ENCODE measurements around the gene OR4D10. TPM values are rescaled to one million over a fixed set of nuclear protein-coding genes. Genes with fewer than 3 reads are reported as not detected.

OR4D10 gene
- not detected for total RNA-seq
- not detected for polyA plus RNA-seq (ENCODE audit: insufficient read depth, low read depth, low replicate concordance)
- long read RNA-seq, donor 1, result 0 reads
- long read RNA-seq, donor 2, result 0 reads
- long read RNA-seq, donor 3, result 0 reads
- long read RNA-seq, donor 4, result 0 reads
- long read RNA-seq, donor 5, result 0 reads
- long read RNA-seq, donor 6, result 0 reads
- long read RNA-seq, donor 7, result 0 reads
- long read RNA-seq, donor 8, result 0 reads
- long read RNA-seq, donor 9, result 0 reads
- long read RNA-seq, donor 10, result 0 reads

DNA sequence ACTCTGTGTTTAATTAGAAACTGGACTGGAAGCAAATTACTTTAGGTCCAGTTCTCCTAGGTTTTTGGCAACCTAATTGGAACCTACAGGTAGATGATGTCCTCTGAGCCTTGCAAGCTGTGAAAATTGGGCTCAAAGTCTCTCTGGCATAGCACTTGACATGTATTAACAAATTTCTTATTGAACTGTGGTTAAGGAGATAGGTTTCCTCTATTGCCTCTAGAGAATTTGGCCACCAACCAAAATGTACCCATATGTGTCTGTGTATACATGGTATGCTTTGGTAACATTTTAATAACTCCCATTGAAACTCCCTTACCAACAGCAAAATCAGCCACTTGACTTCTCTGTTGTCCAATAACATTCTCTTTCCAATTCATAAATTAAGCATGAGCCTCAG is at the start of gene OR4D10:
OR4D10 (plus strand) TSS at position 301 of the 400 bp plus-strand sequence. CDS start 4,115 bp downstream, outside the sequence.
- H3K4me1 ChIP-seq (ENCODE audit: control insufficient read depth in 2 of 3, insufficient read depth in 2 of 3, low read depth in 1 of 3, low read length in 3 of 3), result no peaks in the 10 kb centered on the region
- FAIRE-seq (no peak), DNase-seq (no peak)
- no peaks in the 10 kb centered on the region for H3K27me3 ChIP-seq (ENCODE audit: control insufficient read depth, insufficient read depth, low read length)
- no peaks in the 10 kb centered on the region for H3K36me3 ChIP-seq (ENCODE audit: control insufficient read depth in 2 of 3, insufficient read depth in 3 of 3, low read length in 3 of 3)
- no peak within 1 kb of the TSS for H3K4me3 ChIP-seq (ENCODE audit: low read length in 3 of 3)
- no peak within 1 kb of the TSS for H3K27ac ChIP-seq (ENCODE audit: low read depth in 2 of 2, low read length in 2 of 2)
- intact Hi-C loops (cut with DNase I), result no loop called here
- no peak within 1 kb of the TSS for H3K9ac ChIP-seq (ENCODE audit: low read length in 3 of 3)
- no peaks in the 10 kb centered on the region for H3K9me3 ChIP-seq (ENCODE audit: control insufficient read depth in 2 of 3, insufficient read depth in 1 of 3, low read length in 3 of 3)
- TF ChIP-seq, protein P1, sequence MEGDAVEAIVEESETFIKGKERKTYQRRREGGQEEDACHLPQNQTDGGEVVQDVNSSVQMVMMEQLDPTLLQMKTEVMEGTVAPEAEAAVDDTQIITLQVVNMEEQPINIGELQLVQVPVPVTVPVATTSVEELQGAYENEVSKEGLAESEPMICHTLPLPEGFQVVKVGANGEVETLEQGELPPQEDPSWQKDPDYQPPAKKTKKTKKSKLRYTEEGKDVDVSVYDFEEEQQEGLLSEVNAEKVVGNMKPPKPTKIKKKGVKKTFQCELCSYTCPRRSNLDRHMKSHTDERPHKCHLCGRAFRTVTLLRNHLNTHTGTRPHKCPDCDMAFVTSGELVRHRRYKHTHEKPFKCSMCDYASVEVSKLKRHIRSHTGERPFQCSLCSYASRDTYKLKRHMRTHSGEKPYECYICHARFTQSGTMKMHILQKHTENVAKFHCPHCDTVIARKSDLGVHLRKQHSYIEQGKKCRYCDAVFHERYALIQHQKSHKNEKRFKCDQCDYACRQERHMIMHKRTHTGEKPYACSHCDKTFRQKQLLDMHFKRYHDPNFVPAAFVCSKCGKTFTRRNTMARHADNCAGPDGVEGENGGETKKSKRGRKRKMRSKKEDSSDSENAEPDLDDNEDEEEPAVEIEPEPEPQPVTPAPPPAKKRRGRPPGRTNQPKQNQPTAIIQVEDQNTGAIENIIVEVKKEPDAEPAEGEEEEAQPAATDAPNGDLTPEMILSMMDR (IDR thresholded peaks at IDR 0.05; ENCODE audit: borderline replicate concordance, extremely low read depth, insufficient read depth), result no peak

DNA sequence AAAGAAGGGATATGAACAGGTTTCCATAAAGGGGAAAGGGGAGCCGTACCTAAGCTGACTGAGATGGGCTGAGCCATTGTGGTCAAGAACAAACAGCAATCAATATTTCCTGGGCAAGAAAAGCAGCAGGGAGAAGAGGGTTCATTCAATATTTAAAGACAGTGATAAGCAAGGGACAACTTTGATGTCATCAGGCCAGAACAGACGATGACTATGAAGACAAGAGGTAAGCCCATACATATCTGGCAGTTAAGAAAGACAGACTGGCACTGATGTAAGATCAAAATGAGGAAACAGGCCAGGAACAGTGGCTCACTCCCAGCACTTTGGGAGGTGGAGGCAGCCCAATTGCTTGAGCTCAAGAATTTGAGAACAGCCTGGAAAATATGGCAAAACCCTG is 49.3 kb upstream of the OR4D10 start:
- no peak overlapping the region for H3K4me3 ChIP-seq (ENCODE audit: low read length in 3 of 3)
- FAIRE-seq (no peak), DNase-seq (no peak)
- no peaks in the 10 kb centered on the region for H3K36me3 ChIP-seq (ENCODE audit: control insufficient read depth in 2 of 3, insufficient read depth in 3 of 3, low read length in 3 of 3)
- no peak overlapping the region for H3K9ac ChIP-seq (ENCODE audit: low read length in 3 of 3)
- intact Hi-C loops (cut with DNase I), result no loop called here
- H3K9me3 ChIP-seq (ENCODE audit: control insufficient read depth in 2 of 3, insufficient read depth in 1 of 3, low read length in 3 of 3), result no peaks in the 10 kb centered on the region
- no peaks in the 10 kb centered on the region for H3K4me1 ChIP-seq (ENCODE audit: control insufficient read depth in 2 of 3, insufficient read depth in 2 of 3, low read depth in 1 of 3, low read length in 3 of 3)
- TF ChIP-seq, protein P1 (IDR thresholded peaks at IDR 0.05; ENCODE audit: borderline replicate concordance, extremely low read depth, insufficient read depth), result no peak
- no peaks in the 10 kb centered on the region for H3K27me3 ChIP-seq (ENCODE audit: control insufficient read depth, insufficient read depth, low read length)
- H3K27ac ChIP-seq (ENCODE audit: low read depth in 2 of 2, low read length in 2 of 2), result no peak overlapping the region

GRCh38 chr11:59425131-59425530 is 48.0 kb upstream of the OR4D10 start:
- Histone ChIP-seq H3K27me3 (ENCODE audit: control insufficient read depth, insufficient read depth, low read length) (no peaks in the 10 kb centered on the region), H3K36me3 (ENCODE audit: control insufficient read depth in 2 of 3, insufficient read depth in 3 of 3, low read length in 3 of 3) (no peaks in the 10 kb centered on the region), H3K4me1 (ENCODE audit: control insufficient read depth in 2 of 3, insufficient read depth in 2 of 3, low read depth in 1 of 3, low read length in 3 of 3) (no peaks in the 10 kb centered on the region), H3K9ac (ENCODE audit: low read length in 3 of 3) (no peak overlapping the region), H3K4me3 (ENCODE audit: low read length in 3 of 3) (no peak overlapping the region), H3K27ac (ENCODE audit: low read depth in 2 of 2, low read length in 2 of 2) (no peak overlapping the region), H3K9me3 (ENCODE audit: control insufficient read depth in 2 of 3, insufficient read depth in 1 of 3, low read length in 3 of 3) (no peaks in the 10 kb centered on the region)
- intact Hi-C loops (cut with DNase I), result loop anchor here (5.0 kb wide), 1 partner anchor 258 kb away; no protein-coding TSS in a partner anchor
- DNase-seq, result no peak
- FAIRE-seq, result no peak
- TF ChIP-seq, protein P1 (IDR thresholded peaks at IDR 0.05; ENCODE audit: borderline replicate concordance, extremely low read depth, insufficient read depth), result no peak
